NCI-H2081 treated with DMSO at 0.1 percent for 48 hours (cell line): ENCODE data around the gene EIF4E2.

Source experiments
- DNase-seq: peaks from one replicate; lab custom pipeline; 2025; lab: John Stamatoyannopoulos, UW

EIF4E2 gene

DNA sequence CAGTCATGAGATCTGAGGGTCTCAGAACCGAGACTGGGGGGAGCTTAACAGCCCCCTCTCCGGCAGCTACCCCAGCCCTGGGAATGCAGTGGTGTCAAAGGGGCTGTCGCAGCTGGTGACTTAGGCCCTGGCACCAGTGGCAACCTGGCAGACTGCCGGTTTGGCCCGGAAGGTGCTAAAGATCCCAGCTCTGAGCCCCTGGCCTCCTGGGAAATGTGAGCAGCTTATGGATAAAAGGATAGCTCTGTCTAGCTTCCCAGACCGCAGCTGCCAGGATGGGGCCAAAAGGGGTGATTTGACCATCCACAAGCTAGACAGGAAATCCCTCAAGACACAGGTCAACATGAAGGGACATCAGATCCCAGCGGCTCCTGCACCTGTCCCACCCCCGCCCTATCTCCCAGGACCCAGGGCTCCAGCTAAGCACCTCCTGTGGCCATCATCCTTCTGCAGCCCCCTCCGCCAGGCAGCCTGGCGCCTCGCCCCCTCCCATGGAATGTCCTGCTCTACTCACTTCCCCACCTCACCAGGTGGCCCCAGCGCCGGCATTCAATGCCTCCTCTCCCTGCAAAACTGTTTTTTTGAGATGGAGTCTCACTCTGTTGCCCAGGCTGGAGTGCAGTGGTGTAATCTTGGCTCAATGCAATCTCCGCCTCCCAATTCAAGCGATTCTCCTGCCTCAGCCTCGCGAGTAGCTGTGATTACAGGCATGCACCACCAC is 49.7 kb downstream of the EIF4E2 start:
- no peak for DNase-seq

DNA sequence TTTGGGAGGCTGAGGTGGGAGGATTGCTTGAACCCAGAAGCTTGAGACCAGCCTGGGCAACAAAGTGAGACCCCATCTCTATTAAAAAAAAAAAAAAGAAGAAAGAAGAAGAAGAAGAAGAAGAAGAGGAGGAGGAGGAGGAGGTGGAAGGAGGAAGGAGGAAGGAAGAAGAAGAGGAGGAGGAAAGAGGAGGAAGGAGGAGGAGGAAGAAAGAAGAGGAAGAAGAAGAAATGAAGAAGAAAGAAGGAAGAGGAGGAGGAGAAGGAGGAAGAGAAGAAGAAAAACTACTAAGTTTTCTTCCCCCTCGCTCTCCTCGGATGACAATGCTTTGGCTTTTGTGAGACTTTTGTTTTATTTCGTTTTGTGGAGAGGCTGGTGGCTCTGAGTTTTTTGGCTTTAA is 52.8 kb downstream of the EIF4E2 start:
- no peak for DNase-seq

DNA sequence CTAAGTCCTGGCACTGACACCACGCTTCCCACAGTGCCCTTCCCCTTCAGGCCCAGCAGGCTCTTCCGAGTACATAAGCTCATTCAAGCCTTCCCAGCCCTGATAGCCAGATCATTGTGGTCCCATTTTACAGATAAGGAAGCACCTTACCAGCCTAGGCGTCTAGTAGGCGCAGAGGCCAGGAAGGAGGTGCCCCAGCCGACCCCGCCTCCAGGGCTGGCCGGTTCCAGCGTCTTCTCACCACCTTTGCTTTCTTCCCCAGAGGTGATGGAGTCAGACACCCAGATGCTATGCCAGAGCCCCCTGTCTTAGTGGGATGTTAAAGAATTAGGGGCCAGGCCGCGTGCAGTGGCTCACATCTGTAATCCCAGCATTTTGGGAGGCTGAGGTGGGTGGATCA is 54.0 kb downstream of the EIF4E2 start:
- DNase-seq: no peak

DNA sequence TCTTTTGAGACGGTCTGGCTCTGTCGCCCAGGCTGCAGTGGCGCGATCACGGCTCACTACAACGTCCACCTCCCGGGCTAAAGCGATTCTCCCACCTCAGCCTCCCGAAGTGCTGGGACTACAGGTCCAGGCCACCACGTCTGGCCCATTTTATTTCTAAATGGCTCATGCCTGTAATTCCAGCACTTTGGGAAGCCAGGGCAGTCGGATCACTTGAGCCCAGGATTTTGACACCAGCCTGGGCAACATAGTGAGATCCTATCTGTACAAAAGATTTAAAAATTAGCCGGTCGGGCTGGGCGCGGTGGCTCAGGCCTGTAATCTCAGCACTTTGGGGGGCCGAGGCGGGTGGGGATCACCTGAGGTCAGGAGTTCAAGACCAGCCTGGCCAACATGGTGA is 56.5 kb downstream of the EIF4E2 start:
- DNase-seq: no peak

DNA sequence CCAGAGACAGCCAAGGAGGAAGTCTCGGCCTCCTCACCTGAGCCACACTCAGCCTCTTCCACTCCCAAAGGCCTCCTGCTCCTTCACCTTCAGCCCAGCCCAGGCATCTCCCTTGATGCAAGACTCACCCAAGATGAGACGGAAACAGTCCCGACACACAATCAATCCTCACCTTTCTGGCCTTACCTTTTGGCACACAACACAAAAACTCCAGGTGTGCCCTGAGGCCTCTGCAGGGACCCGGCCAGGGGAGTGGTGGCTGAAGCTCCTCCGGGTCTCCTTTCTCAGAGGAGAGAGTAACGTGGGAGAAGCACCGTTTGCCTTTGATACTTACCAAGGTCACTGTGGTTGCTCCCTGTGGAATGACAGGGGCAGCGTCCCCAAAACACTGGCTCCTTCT is 59.1 kb downstream of the EIF4E2 start:
- DNase-seq: no peak

DNA sequence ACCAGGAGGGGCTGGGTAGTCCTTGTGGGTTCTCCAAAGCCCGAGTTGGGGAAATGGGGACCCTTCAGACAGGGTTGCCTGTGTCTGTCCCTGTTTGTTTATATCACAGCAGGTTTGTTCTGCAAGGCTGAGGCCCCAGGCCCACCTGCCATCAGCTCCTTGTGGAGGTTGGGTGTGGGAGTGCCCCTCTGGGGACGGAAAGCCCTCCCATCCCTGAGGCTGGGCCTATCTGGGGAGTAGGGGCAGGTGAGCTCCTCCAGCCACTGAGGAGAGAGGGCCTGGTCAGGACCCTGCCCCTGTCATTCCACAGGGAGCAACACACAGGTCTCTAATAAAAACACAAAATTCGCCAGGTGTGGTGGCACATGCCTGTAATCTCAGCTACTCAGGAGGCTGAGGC is 59.6 kb downstream of the EIF4E2 start:
- no peak for DNase-seq

DNA sequence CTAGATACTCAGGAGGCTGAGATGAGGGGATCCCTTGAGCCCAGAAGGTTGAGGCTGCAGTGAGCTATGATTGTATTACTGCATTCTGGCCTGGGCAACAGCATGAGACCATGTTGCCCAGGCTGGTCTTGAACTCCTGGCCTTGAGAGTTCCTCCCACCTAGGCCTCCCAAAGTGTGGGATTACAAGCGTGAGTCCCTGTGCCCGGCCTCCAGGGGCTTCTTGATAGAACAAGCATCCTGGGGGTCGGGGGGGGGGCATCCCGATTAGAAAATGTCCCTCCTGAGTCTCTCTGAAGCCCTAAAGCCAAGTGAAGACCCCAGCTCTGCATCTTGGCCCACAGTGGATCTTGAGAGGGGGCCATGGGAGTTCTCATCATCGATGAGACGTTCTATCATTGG is 60.6 kb downstream of the EIF4E2 start:
- no peak for DNase-seq

DNA sequence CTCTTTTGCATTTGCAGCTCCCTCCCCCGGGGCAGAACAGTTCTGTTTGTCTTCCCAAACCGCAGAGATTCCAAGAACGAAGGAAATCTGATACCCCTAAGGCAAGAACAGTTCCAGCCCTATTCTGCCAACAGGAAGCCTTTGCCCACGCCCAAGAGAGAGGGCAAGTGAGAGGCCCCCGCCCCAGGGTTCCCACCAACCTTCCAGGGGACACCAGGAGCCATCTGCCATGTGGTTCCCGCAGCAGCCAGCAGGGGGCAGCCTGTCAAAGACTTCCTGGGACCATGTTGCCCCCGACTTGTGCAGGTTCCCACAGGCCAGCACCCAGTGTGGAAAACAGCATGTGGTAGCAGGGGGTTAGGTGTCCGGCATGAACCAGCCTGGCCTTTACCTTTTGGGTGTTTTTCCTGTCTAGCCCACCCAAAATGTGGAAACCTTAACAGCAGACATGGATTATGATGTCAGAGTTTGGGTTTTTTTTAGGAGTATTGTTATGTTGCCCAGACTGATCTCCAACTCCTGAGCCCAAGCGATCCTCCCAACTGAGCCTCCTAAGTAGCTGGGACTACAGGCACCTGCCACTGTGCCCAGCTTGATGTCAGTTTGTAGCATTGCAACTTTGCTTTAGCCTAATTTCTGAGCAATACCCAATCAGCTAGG is 61.2 kb downstream of the EIF4E2 start:
- DNase-seq: no peak

DNA sequence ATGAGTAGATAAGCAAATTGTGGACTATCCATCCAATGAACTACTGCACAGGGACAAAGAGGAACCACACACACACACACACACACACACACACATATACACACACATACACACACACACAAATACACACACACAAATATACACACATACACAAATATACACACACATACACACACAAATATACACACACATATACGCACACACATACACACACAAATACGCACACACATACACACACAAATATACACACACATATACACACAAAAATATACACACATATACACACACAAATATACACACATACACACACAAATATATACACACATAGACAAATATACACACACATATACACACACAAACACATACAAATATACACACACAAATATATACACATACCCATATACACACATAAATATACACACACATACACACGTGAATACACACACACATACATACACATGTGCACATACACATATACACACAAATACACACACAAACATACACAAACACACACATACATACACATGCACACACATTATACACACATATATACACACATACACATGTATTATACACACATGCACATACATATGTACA is 63.1 kb downstream of the EIF4E2 start:
- DNase-seq: no peak

DNA sequence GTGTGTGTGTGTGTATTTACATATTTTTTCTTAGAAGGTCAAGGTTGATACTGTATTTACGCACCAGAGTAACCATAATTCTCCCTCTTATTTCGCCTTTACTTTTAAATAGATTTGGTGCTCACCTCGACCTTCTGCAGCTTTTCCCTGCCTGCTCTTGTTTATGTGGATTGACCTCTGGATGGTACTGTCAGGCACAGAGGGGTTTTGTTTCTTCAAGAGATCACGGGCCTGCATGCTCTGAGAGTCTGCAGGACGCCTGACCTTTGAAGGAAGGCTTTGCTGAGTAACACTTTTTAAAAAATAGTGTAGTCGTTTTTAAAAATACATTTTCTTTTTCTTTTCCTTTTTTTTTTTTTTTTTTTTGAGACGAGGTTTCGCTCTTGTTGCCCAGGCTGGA is 64.8 kb downstream of the EIF4E2 start:
- DNase-seq: no peak
